ENCODE measurements around the gene ADH6. TPM values are rescaled to one million over a fixed set of nuclear protein-coding genes. Genes with fewer than 3 reads are reported as not detected.

The ADH6 gene
- polyA plus RNA-seq, 1 of the 3 experiments (the other 2 are of a cell fraction), result not detected

DNA sequence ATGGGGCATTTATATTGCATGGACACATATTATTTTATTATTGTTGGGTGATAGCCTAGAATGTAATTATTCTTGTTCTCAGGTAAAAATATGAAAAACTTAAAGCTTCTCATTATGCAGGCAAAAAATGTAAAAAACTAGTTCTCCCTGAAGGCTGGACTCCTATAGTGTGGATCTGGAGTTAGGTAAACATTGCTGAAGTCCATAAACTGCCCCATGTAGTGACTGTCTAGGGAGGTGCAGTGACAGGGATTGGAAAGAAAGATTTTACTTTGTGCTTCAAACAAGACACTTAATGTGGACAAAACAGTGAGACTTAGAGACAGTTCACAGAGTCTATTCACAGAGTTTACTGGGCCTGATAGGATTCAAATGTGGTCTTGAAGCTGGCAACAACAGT, 17.0 kb downstream of the ADH6 start (continued):
- TF ChIP-seq PBX3 (IDR thresholded peaks at IDR 0.05) (no peak), MAX (IDR thresholded peaks at IDR 0.05; ENCODE audit: low read depth) (no peak), FOSL2 (IDR thresholded peaks at IDR 0.05; ENCODE audit: borderline replicate concordance, low read depth) (no peak), FOXJ3 (CRISPR knock-in tag; IDR thresholded peaks at IDR 0.05) (no peak)

- H3K4me3 ChIP-seq (ENCODE audit: low read depth in 2 of 2, low read length in 1 of 2), result no peak overlapping the region
- no peaks in the 10 kb centered on the region for H3K9me3 ChIP-seq
- TF ChIP-seq CTCF (IDR thresholded peaks at IDR 0.05) (no peak; the same call in 1 of the 2 replicates), EZH2phosphoT487 (IDR thresholded peaks at IDR 0.05; ENCODE audit: borderline replicate concordance, low read depth) (no peak)
- H3K27ac ChIP-seq (ENCODE audit: low read depth in 2 of 2, low read length in 1 of 2), result no peak overlapping the region
- DNase-seq, result no peak
- no peaks in the 10 kb centered on the region for H3K27me3 ChIP-seq (ENCODE audit: insufficient read depth)
- no peaks in the 10 kb centered on the region for H3K4me1 ChIP-seq (ENCODE audit: control insufficient read depth in 1 of 2, insufficient read depth in 2 of 2, low read depth in 1 of 2, low read length in 1 of 2)
- no peaks in the 10 kb centered on the region for H3K36me3 ChIP-seq (replicated peaks in 1 of 2; ENCODE audit: control insufficient read depth in 1 of 2, insufficient read depth in 2 of 2, low read length in 1 of 2)
- H3K4me2 ChIP-seq, result no peak overlapping the region
- CTCF ChIA-PET, result no interaction called here
- H3K9ac ChIP-seq, result no peak overlapping the region
- POLR2A ChIA-PET, result no interaction called here
- no peaks in the 10 kb centered on the region for H3K9me2 ChIP-seq
- no peaks in the 10 kb centered on the region for H3K79me2 ChIP-seq (ENCODE audit: insufficient read depth)
- H4K20me1 ChIP-seq (ENCODE audit: insufficient read depth), result no peaks in the 10 kb centered on the region
- no peak overlapping the region for H2AFZ ChIP-seq (ENCODE audit: low read depth)
- no peaks in the 10 kb centered on the region for H3F3A ChIP-seq (replicated peaks; ENCODE audit: insufficient read depth)
- 11% methylated on average over 3 of the region's 3 CpGs for WGBS (ENCODE audit: low lambda C conversion rate)
These were observed 17.4 kb downstream of the ADH6 start for GRCh38 chr4:99201690-99202089.

DNA sequence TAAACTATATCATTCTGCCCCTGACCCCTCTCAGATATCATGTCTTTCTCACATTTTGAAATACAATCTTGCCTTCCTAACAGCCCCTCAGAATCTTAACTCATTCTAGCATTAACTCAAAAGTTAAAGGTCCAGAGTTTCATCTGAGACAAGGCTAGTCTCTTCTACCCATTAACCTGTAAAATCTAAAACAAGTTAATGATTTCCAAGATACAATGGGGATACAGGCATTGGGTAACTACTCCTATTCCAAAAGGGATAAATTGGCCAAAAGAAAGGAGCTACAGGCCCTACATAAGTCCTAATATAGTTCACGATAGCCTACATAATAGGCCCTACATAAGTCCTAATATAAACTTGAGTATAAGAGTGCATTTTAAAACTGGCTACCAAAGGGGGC, 18.9 kb downstream of the ADH6 start:
- no peak overlapping the region for H3K27ac ChIP-seq (ENCODE audit: low read depth in 2 of 2, low read length in 1 of 2)
- no peaks in the 10 kb centered on the region for H3K4me1 ChIP-seq (ENCODE audit: control insufficient read depth in 1 of 2, insufficient read depth in 2 of 2, low read depth in 1 of 2, low read length in 1 of 2)
- H3K79me2 ChIP-seq (ENCODE audit: insufficient read depth), result no peaks in the 10 kb centered on the region
- no peak overlapping the region for H3K4me3 ChIP-seq (ENCODE audit: low read depth in 2 of 2, low read length in 1 of 2)
- H3K9me3 ChIP-seq, result no peaks in the 10 kb centered on the region
- no peaks in the 10 kb centered on the region for H3K9me2 ChIP-seq
- no peak overlapping the region for H2AFZ ChIP-seq (ENCODE audit: low read depth)
- DNase-seq, result no peak
- no peaks in the 10 kb centered on the region for H3K27me3 ChIP-seq (ENCODE audit: insufficient read depth)
- ChIA-PET POLR2A (no interaction called here), CTCF (no interaction called here)
- H4K20me1 ChIP-seq (ENCODE audit: insufficient read depth), result no peaks in the 10 kb centered on the region
- no peak overlapping the region for H3K9ac ChIP-seq
- H3K36me3 ChIP-seq (replicated peaks in 1 of 2; ENCODE audit: control insufficient read depth in 1 of 2, insufficient read depth in 2 of 2, low read length in 1 of 2), result no peaks in the 10 kb centered on the region
- WGBS (ENCODE audit: low lambda C conversion rate), result 35% methylated on average over 1 of the region's 1 CpG
- H3K4me2 ChIP-seq, result no peak overlapping the region
- TF ChIP-seq USF2 (IDR thresholded peaks at IDR 0.05; ENCODE audit: borderline replicate concordance, low read depth, low read length) (no peak), REST (IDR thresholded peaks at IDR 0.05; ENCODE audit: low read depth, low read length) (no peak), EZH2phosphoT487 (IDR thresholded peaks at IDR 0.05; ENCODE audit: borderline replicate concordance, low read depth) (no peak), MAX (IDR thresholded peaks at IDR 0.05; ENCODE audit: low read depth) (no peak)
- no peaks in the 10 kb centered on the region for H3F3A ChIP-seq (replicated peaks; ENCODE audit: insufficient read depth)

Measured in SK-N-SH (cell line).